ENCODE data around the gene PHACTR1.

GRCh38 chr6:12842114-12842513 lies 125.5 kb downstream of the PHACTR1 start:
- TF ChIP-seq CTCF (IDR thresholded peaks at IDR 0.05) (no peak), POLR2A (IDR thresholded peaks at IDR 0.05) (no peak)
